Hematopoietic multipotent progenitor cell treated with erythropoietin and hydrocortisone succinate and interleukin-3 and kit ligand, for 8 days (in vitro differentiated cells): Measurements from ENCODE around the gene ASB5.

Experiments used
- DNase-seq: peaks from one replicate; pipeline ENCODE4 v3.0.0-alpha.2; 2015

The ASB5 gene

DNA sequence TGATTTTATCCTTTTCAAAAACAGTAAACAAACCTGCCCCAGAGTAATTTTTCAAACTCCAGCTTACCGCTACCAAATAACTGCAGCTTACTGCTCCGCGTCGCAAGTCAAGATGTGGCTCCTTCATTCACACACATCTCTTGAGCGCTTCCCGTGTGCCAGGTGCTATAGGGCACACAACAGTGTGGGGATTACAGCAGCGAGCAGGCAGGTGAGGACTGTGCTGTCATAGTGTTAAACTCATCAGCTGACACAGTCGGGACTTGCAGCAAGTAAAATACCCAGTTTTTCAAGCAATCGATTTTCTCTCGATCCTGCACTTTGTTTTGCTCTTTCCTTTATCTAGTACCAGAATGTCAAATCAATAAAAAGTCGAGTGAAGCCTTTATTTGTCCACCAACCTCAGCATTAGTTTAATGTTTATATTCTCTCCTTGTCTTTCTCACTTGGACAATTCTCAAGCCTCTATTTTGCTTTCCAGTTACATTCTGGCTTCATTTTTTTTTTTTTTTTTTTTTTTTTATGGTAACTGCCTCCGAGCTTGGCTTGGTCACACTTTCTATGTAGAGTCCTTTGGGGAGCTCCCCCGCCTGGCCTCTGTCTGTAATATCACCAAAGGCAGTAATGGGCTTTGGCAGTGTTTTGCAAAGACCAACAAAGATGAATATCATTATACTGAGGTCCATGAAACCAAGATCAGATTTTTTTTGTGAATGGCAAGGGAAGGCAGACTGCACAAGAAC is 8.3 kb upstream of the ASB5 start:
- peak; percentile 46 for DNase-seq

DNA sequence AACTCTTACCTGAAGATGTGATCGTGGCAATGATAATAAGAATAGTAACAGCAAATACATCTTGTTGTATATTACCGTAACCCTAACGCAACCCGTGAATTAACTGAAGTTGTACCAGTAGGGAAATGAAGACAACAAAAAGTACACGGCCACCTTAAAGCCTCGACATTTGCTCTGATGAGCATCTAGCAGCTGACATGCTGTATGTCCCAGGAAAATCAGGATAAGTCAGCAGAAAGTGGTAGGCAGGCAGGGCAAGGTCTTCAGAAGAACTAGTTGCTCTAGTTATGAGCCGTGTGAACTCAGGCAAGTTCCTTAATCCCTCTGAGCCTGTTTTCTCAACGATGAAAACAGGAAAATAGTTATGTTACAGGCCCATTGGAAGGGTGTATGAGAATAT is 7.7 kb upstream of the ASB5 start:
- no peak for DNase-seq

DNA sequence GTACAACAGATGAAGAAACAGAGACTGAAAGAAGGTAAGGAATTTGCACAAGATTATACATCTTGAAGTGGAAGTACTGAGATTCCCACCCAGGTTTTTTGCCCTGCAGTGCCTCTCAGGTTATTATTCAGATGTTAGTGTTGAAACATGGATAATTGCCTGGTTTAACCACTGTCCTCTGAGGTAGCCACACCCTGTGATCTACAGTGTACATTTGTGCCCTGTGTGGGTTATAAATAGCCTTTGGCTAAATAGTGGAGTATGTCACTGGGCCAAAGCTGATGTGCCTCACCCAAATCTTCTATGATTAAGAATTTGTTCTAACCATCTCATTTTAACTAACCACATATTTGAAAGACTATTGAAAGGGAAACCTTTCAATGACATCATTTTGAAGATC is 5.4 kb upstream of the ASB5 start:
- no peak for DNase-seq

DNA sequence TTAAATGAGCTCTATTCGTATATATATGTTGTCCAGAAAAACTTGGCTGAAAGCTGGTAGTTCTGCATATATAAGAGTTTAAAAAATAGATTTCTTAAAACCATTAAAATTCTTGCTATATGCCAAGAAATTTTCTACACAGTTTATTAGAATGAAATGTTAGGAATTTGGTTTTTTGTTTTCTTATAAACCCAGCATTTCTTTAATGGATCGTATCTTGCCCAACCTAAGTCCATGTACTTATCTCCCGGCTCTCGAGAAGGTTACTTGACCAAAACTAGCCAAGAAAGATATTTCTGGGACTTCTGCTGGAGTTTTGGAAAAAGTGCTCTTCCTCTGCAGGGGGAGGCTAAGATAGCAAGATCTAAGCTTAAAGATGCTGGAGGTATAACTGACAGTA is 4.7 kb upstream of the ASB5 start:
- no peak for DNase-seq

DNA sequence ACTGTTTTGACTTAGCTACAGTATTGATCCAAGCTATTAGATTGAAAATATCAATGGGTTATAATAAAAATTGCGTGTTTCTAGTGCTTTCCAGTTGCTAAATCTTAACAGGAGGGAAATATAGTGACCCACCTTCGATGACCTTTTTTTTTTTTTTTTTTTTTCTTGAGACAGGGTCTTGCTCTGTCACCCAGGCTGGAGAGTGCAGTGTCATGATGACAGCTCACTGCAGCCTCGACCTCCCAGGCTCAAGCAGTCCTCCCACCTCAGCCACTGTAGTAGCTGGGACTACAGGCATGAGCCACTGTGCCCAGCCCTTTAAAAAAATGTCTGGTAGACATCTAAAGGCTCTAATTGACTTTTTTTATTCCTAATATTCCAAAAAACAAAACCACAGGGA is 3.8 kb upstream of the ASB5 start:
- DNase-seq = no peak

DNA sequence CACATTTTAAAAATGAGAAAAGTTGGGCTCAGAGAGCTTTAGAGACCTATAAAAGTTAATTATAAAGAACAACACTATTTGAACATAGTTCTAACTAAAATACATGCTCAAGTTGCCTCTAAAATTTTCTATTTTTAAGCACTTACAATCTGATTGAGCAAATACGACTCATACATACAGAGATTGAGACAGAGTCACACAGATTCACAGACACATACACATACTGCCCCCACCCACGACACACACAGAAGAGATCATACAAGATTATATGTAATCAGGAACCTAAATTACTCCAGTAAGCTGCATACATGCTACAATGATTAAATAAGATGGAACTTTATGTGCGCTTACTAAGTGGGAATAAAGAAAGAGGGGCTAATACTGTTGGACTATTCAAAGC is 2.7 kb upstream of the ASB5 start:
- DNase-seq = no peak

DNA sequence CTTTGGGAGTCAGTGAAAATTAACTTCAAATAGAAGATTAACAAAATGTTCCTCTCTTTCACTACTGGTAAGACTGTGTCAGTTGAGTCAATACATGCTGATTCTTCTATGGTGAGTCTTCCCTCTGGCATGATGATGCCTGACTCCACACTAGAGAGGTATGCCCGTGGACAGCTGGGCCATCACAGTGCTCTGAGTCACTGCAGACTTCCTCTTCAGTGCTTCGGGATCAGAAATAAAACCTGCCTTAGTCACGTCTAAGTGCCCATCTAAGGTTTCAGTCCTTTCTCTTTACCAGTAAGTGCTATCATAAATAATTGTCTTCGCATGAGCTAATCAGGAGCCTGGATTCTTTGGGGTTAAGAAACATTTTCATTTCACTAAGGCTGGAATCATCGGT is 1.6 kb upstream of the ASB5 start:
- no peak for DNase-seq

DNA sequence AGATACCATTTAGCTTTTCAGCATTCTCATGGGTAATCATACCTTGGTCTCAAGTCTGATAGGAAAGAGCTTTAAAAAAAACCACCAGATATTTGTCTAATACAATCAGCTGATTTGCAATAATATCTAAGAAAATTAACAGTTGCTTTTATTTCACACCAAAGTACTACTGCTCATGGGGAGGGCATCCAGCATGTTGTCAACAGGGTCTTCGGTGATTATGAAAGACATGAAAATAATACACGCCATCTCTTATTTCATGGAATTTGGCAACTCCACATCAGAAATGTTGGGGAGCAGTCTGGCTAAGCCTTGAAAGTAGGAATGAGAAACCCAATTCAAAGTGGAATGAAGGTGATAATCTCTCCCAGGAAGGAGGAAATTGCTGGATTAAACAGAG is 3.0 kb downstream of the ASB5 start:
- DNase-seq = no peak

DNA sequence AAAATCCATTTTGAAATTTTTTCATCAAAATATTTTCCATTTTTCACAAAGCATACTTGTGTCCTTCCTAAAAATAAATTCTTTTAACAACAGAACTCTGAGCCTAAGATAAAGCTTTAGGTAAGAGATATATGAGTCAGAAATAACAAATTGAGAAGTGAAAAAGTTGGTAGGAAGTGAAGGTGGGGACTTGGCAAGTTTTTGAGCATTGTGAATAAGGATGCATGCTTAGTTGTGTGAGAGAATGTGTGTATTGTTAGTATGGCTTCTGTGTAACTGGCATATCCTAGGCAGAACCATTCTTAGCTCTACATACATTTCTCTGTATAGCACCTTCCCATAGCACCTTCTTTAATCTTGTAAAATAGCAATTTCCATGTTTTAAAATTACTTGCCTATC is 6.8 kb downstream of the ASB5 start:
- DNase-seq = no peak

DNA sequence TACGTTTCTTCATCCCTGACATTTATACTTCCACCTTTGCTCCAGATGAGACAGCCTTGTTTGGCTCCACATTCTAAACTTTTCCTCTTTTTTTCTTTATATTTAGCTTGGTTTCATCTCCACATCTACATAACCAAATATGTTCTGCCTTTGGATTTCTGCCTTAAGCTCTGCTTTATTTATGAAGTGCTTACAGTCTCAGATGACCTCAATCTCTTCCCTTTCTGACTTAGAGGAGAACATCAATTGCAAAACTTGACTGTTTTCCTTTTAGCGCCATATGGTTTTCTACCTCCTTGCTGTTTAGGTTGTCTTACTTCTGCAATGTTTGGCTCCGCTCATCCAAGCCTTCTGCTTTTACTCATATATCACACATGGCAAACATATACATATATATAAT is 7.5 kb downstream of the ASB5 start:
- no peak for DNase-seq

DNA sequence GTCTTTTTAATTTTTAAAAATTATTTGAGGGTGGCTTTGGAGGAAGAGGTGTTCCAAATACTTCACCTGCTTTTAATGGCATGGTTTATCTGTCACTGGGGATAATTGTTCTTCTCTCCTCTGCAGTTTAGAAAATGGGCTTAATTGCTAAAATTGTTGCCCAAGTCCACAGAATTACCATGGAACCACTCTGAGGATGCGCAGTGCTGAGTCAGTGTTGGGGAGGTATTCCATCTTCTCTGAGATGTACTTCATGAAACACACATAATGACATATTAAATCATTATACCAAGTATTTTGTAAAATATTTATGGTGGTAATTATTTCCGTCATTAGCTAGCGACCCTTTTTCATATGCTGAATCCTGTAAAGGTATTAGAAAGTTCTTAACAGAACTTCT is 8.0 kb downstream of the ASB5 start:
- DNase-seq = no peak

DNA sequence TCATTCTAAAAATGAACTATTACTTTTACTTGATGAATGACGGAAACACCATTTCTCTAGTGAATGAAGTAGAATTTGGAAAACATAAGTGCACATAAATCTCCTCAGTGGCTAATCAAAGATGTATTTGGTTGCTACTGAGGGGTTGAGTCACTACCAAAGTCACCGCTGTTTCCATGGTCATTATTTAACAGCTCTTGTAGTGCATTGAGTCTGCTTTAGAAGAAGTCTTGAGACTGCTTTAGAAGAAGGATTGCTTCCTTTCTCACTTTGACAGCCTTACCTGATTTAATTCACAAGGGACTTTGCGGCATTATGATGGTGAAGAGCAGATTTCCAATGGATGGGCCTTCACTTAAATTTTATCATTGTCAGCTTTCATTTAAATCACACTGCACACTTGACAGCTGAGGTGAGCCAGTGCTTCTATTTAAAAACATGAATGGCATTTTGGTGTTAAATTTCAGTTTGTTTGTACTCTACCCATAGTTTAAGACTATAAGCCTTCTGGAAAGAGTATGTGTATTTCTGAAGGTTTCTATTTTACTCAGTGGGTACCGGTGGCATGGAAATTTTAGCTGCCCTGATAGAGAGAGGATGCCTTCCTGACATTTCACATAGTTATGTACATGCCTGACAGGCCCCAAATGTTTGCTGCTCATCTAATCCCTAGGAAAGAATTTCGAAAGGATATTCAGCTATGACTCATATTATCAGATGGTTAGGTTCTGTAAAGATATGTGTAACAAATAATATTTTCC is 9.5 kb downstream of the ASB5 start:
- DNase-seq = no peak

DNA sequence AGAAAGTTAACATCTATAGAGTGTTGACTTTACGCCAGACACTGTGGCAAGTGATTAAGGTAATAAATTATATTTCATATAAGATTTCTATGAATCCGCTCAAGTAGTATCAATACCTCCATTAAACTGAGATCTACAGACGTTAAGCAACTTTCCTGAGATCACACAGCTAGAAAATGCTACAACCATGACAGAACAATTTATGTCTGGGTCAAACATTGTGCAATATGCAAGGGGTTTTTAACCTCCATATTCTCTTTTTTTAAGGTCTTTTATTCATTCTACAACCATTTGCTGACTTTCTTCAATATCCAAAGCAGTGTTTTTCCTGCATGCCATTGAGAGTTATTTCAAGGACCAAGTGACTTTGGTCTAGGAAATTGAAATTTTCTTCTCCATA is 10.9 kb downstream of the ASB5 start:
- DNase-seq = no peak

DNA sequence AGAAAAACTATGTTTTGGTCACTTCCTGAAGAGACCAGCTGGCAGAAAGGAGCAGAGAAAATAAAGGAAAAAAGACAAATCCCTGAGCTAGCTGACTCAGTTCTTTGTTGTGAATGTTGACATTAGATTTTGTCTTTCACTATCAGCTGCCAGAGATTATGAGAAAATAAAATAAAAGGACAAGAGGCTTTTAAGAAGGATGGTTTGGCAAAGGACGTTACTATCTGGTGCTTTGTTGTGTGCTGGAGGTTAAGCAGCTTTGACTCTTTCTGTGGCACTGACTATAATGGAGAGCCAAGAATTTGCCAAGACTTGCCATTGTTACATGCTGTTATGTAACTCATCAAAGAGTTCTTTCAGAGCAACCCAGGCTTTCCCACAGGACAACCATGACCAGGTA is 12.1 kb downstream of the ASB5 start:
- DNase-seq = no peak

DNA sequence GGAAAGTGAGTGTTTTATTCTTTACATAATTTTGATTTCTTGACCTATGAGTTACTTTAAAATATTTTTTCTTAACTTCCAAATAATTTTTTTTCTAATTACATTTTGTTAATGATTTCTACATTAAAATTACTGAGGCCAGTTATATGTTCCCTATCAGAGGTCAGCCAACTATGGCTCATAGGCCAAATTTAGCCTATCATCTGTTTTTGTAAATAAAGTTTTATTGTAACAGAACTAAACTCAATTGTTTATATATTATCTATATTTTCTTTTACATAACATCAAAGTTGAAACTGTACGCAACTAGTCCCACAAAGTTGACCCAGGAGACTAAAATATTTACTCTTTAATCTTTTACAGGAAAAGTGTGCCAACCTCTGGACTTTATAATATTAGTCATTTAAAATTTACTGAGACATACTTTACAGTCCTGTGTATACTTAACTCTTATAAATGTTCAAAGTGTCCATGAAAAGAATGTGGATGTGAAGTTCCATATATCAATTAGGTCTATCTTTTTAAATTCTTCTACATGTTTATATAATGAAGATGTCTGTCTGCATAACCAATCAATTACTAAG is 26.2 kb downstream of the ASB5 start:
- no peak for DNase-seq

DNA sequence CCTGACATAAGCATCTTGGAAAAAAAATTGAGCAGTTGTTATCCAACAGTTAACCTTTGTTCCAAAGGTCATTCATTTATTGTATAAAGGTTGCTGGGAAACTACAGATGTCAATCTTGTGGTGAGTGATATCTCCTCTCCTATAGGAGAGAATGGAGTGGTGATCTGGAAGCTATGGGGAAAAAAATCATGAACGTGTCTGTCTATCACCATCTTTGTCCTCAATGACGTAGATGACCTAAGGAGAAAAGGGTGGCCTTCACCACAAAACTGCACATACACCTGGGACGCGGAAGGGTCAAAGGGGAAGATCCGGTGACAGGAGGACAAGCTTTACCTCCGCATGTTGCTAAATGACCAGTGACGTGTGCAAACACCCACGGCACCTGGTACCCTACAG is 27.3 kb downstream of the ASB5 start:
- no peak for DNase-seq

DNA sequence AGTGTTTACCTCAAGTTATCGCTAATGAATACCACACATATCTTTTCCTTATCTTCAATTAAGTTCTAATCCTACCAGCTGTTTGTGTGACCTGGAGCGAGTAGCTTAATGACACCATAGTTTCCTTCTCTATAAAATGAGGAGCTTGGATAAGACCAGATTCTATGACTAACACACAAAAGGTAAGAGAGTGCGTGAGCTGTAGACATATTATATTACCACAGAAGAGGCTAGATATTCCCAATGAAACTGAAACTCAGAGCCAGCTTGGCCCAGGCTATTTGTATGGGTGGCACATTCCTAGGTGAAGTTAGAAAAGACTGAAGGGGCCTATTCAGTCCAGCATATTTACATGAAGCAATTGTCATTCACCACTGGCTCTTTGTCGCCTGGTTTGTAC is 30.2 kb downstream of the ASB5 start:
- no peak for DNase-seq

DNA sequence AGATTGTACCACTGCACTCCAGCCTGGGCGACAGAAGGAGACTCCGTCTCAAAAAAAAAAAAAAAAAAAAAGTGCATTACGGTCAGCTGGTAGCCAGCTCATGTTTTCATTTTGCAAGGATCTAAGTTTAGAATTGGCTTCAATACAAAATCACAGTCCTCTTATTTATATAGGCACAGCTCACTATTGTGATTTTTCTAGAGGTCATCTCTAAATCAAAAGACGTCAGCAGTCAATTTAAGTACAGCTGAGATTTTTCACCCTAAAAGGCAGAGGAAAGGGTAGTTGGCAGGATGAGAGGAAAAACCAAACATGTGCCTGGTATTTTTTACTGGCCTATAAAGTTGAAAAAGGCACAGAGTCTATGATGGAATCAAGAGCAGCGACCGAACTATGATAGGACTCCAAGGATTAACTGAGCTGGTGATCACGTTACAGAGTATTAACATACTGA is 30.8 kb downstream of the ASB5 start:
- DNase-seq = no peak

DNA sequence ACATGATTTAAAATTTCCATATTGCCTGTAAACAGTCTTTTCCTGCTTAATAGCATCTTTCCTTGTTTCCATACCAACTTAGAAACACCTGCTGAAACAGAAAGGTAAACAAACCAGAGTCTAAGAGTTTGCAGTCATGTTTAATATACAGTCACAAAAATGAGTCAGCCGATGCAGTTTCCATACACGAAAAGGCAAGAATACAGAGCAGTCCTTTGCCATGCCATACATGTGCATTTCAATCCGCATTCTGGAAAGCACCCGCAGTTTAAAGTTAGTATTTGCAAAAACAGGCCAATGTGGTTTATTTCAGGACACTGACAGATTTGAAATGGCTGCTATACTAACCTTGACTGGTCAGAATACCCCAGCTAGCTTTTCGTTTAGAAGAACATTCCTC is 32.1 kb downstream of the ASB5 start:
- no peak for DNase-seq

DNA sequence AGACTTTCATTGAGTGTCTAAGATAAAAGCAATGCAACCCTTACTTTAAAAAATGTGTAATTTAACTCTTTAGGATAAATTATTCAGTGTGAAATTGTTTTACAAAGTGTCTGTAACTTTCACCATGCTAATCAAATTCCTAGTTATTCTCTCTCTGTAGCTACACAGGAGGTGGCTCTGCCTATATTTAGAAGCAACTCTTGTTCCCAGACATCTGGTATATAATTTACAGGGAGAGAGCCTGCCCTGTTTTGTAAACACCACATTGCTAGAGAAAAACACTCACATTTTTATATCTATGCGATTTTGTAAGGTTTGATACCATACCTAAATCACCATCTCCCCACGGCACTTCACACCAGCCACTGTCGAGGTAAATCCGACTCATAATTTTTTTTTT is 38.2 kb downstream of the ASB5 start:
- no peak for DNase-seq

DNA sequence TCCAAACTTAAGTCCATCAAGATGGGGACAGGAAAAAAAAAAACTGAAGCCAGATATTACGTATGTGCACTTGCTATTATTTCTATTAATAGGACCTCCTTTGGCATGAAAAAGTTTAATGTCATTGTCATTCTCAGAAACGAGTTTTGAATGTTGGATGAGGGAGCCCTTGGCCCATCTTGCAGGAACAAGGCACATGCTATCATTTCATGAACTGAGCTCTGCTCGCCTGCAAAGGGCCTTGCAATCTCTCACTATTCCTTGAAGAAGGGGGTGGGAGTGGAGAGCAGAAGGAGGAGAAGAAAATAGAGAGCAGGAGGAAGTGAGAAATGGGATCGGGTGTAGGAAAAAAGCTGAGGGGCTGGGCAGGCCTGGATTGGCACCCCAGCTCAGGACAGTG is 39.4 kb downstream of the ASB5 start:
- no peak for DNase-seq

DNA sequence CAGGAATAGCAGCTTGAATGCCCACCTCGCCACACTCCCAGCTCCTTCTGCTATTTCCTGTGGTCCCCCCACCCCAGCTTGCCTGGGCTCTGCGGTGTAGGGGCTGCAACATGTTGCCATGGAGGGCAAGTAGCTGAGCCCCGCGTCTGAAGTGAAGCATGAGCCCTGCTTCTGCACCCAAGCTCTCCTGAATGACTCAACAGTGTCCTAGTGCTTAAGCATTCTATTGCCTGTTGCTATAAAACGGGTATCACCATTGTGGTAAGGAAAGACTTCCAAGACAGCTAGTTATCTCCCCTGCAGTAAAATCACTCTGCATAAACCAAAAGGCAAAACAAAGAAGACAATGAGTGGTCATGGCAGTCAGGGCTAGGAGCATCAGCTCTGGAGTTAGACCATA is 42.3 kb downstream of the ASB5 start:
- DNase-seq = no peak

DNA sequence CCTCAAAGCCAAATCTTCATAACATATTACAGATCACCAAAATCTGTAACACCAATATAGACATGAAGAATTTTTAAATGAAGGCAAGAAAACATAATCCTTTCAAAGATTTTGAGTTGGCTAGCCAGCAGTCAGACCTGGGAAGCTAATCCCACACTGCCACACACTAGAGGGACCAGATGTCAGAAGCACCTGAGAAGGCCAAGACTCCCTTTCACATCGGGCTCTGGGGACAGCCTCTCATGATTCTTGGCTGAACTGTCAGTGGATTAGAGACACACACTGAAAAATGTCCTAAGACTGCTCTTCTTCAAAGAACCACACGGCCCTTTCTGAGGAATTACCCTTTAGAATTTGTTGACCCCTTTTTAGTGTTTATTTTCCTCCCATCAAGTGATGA is 45.5 kb downstream of the ASB5 start:
- DNase-seq = no peak

DNA sequence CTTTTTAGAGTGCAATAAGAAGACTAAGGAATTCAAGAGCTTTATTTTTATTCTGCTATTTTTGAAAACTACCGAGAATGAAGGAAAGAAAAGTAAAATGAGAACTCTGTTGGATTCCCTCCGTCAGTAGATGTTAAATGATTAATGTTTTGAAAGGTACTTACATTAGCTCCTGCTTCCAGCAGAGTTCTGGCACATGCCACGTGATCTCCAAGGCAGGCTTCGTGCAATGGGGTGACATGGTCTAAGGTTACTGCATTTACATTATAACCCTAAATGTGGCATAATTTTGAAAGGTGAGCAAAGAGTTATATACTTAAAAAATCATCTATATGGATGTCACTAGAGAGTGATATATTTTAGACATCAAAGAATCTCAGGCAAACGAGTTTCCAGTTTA is 46.9 kb downstream of the ASB5 start:
- no peak for DNase-seq

DNA sequence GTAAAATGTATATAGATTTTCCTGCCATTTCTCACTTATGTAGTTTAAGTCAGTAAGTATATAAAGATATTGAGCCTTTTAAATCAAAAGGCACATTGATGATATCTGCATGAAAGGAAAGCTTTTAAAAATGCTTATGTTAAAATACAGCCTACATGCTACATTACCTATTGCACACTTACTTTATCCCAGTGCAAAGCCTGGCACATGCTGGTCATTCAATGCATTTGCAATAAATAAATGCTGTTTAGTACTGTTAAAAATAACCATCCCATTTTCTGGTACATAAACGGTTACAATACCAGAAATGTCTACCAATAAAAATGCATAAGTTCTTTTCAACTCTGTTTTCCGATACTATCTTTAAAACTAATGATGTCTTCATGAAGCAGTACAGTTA is 51.5 kb downstream of the ASB5 start:
- no peak for DNase-seq
